ENCODE data around the gene XRCC1.
"Not testable (repeated sequence)": the region's sequence is repeated elsewhere in the genome, so short reads cannot be mapped to it uniquely, and the experiment has no call there.

XRCC1 gene

DNA sequence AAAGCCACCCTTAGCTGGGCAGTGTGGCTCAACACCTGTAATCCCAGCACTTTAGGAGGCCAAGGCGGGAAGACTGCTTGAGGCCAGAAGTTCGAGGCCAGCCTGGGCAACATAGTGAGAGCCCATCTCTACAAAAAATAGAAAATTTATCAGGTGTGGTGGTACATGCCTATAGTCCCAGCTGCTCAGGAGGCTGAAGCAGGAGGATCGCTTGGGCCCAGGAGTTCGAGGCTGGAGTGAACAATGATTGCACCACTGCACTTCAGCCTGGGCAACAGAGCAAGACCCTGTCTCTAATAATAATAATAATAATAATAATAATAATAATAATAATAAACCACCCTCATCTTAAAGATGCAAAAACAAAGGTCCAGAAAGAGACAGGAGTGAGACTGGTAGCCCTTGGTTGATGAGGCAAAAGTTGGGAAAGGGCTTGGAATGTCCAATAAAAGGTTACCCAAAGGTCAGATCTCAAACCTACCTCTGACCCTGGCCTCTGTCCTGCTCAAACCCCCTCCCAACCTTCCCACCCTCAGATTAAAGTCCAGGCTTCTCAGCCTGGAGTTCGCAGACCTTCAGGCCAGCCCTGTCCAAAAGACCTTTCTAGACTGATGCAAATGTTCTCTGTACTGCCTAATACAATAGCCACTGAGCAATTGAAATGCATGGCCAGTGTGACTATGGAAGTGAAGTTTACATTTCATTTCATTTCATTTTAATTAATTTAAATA, 33.2 kb downstream of the XRCC1 start:
- no peak for DNase-seq

GRCh38 chr19:43540381-43540780, 34.9 kb downstream of the XRCC1 start:
- DNase-seq, result no peak

DNA sequence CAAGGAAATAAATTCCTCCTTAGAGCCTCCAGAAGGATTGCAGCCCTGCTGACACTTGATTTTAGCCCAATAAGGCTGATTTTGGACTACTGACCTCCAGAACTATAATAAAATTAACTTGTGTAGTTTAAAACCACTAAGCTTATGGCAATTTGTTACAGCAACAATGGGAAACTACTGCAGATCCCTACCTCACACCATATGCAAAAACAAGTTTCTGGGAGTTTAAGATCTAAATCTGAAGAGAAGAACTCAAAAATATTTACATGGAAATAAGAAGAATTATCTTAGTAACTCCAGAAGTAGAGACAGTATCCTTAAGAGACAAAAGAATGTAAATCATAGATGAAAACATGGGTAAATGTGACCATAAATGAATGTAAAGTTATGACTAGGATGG, 36.4 kb downstream of the XRCC1 start:
- DNase-seq, result no peak

GRCh38 chr19:43534816-43535761, 40.2 kb downstream of the XRCC1 start:
- no peak for DNase-seq

- no peak for DNase-seq
Observed at GRCh38 chr19:43534305-43534815, 41.0 kb downstream of the XRCC1 start.

DNA sequence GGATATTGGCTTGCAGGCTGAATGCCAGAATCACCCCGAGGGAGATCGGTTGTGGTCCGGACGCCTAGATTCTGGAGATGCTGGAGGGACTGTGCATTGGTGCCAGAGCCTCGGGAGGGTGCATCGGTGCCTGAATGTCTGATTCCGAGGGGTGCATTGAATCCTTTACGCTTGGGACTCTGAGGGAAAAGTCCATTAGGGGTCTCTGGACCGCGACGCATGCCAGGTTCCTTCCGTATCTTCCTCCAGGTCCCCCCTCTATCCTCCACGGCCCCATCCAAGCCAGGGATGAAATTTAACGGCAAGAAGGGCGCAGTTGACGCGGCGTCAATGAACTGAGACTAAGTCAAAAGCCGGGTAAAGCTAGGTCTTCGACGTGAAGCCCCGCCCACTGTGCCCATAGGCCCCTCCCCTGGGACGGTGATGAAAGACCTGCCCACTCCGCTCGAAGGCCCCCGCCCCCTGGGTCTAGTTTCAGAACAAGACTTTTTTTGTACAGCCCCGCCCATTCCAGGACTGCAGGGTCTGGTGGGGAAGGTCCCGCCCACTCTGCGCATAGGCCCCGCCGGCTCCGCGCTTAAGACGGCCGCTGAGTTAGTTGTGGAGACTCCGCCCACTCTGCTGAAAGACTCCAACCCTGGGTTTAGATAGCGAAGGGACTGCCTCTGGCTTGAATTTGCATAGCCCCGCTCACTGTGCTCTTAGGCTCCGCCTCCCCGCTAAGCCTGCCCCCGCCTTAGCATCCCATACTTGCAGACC, 41.6 kb downstream of the XRCC1 start:
- DNase-seq, result peak; percentile 80

- peak; percentile 74 for DNase-seq
Observed at GRCh38 chr19:43532962-43533545, 42.3 kb downstream of the XRCC1 start, which contains the start of gene ZNF575. TSS of gene ZNF575 (plus strand) at chr19:43533188. CDS start at chr19:43534423, 1,235 bp downstream.

DNA sequence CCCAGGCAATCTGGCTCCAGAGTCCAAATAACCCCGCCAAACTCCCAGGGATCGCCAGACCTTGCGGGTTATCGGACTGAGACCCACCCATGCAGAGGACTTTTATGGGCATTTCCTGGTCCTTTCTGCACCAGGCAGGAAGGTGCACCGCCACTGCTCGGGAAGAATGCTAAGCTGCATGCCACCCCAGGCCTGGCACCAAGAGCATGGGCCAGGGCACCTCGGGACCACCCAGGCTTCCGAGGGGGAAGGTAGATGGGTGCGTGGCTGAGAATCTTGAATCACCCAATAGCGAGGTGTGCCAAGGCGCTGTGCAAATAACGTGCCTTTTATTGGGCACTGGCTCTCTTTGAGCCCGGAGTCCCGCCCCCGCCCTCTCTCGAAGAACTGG, 42.8 kb downstream of the XRCC1 start:
- DNase-seq, result no peak

GRCh38 chr19:43527860-43528622, 47.3 kb downstream of the XRCC1 start:
- DNase-seq, result no peak

DNA sequence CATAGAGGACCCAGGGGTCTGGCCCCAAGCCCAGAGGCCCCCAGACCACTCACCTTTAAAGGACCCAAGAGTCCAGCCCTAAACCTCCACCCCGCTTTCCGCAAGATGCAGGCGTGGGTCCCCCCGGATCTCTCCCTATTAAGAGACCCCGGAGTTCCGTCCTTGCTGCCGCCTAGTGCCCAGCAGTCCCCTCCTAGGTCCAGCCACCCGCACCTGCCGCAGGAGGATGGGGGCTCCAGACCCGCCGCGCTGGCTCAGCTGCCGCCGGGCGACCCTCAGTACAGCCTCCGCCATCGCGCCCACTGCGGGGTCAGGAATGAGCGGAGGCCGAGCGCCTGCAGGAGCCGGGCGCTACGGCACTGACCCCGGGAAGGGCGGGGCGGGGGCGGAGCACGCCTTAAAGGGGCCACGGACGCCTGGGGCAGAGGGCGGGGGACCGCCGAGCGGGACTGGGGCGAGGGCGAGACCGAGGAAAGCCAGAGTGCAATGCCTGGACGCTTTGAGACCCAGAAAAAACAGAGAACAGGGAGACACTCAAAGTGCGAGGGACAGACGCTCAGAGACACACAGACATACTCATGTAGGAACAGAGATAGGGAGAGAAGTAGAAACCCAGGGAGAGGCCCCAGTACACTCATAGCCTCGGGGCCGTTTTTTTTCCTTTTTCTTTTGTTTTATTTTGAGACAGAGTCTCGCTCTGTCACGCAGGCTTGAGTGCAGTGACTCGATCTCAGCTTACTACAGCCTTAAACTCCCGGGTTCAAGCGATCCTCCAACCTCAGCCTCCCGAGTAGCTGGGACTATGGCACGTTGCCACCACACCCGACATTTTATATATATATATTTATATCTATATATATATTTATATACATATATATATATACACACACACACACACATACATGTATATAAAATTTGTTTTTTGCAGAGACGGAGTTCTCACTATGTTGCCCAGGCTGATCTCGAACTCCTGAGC, 48.2 kb downstream of the XRCC1 start, which contains the start of gene ETHE1:
TSS of gene ETHE1 (minus strand) at position 318 of the 976 bp plus-strand sequence. CDS start at position 294, 24 bp downstream.
- peak; percentile 68 for DNase-seq

DNA sequence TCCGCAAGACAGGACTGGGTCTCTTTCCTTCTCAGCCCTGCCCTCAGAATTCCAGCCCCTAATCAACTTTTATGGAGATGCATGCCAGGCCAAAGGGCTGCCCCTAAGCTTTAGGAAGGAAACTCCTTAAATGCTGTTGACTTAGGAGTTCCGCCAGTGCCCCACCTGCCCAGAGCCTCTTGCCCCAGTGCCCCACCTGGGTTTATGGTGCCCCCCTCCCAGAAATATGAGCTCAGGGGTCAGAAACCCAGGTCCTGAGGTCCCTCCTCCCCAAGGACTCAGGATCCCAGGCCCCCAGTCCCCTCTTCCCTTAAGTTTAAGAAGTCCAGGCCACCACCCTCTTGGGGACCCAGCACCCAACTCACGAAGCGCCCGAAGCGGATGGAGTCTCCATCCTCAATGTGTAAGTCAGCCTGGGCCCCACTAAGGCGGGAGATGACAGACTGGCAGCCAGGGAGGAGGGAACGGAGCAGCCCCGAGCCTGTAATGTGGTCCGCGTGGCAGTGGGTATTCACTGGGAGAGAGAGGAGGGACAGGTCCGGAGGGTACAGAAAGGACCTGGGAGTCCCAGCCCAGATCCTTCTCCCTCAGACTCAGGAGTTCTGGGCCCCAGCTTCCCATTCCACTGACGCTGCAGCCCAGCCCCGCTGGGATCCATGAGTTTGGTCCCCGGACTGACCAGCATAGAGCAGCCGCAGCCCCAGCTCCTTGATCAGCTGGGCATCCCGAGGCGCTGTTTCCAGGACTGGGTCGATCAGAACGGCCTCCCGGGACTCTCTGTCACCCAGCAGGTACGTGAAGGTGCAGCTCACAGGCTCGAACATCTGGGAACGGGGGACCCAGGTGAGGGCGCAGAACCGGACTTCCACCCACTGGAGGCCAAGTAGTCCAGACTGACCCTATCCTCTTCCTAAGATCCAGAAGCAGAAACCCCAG, 49.2 kb downstream of the XRCC1 start:
- DNase-seq, result no peak

DNA sequence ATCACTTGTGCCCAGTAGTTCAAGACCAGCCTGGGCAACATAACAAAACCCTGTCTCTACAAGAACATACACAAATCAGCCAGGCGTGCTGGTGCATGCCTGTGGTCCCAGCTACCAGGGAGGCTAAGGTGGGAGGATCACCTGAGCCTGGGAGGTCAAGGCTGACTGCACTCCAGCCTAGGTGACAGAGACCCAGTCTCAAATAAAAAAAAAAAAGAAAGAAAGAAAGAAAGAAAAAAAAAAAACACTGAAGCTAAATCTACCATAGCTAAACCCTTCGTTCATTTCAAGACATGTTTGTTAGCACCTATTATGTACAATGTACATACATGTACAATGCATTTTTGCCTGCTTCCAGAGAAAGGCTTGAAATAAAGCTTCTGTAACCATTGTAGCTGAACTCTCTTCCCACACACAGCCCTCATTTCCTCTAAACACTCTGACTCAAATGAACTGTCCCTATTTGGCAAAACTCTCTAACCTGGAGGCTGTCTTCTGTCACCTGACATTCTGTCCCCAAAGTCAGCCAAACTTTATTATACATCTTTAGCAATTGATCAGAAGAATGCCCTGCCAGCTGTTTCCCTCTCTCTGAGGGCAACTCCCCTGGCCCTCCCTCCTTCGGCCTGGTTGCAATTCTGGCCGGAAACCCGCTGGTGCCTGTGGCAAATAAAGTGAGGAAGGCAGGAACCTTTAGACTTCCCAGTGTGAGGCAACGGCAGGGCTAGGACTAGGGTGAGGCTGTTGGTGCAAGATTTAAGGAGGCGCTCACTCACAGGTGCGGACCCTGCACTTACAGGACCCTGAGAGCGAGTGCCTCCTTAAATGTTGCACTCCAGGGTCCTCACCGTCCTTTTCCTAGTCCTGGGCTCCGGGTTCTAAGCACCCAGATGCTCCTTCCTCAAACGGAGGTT, 50.1 kb downstream of the XRCC1 start:
- no peak for DNase-seq

DNA sequence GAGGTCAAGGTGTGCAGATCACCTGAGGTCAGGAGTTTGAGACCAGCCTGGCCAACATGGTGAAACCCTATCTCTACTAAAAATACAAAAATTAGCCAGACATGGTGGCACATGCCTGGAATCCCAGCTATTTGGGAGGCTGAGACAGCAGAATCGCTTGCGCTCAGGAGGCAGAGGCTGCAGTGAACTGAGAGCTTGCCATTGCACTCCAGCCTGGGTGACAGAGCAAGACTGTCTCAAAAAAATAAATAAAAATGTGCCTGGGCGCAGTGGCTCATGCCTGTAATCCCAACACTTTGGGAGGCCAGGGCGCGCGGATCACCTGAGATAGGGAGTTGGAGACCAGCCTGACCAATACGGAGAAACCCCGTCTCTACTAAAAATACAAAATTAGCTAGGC, 51.6 kb downstream of the XRCC1 start:
- DNase-seq, result not testable (repeated sequence)

DNA sequence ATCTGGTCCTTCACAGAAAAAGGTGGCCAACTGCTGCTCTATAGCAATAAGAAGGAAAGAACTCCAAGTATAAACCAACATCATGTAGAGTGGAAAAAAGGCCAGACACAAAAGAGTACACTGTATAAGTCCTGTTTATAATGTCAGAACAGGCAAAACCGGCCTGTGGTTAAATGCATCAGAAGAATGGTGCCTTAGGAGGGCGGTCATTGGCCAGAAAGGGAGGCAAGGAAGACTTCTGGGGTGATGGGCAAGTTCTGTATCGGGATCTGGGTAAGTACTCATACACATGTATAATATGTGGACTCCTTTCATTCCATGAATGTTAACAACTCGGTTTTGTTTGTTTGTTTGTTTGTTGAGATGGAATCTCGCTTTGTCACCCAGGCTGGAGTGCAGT, 52.4 kb downstream of the XRCC1 start:
- DNase-seq, result no peak

DNA sequence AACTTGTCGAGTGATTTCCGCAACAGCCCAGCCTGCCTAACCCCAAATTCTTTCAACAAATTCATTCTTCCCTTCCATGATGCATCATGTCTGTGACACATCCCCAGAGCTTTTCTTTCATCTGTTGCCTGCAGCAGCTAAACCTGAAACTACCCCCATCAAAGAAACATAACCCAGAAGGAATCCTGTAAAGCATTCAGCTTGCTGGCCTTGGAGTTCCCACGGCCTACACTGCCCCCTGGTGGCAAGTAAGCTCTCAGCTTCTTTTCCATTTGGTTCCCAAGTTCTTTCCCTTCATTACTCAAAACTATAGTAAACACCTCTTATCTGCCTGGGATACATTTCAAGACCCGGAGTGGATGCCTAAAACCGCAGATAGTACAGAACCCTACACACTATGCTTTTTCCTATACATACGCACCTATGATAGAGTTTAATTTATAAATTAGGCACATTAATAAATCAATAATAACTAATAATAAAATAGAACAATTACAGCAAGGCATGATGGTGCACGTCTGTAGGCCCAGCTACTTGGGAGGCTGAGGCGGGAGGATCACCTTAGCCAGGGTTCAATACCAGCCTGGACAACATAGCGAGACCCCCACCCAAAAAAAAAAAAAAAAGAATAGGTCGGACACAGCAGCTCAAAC, 55.8 kb downstream of the XRCC1 start:
- DNase-seq, result peak; percentile 58

DNA sequence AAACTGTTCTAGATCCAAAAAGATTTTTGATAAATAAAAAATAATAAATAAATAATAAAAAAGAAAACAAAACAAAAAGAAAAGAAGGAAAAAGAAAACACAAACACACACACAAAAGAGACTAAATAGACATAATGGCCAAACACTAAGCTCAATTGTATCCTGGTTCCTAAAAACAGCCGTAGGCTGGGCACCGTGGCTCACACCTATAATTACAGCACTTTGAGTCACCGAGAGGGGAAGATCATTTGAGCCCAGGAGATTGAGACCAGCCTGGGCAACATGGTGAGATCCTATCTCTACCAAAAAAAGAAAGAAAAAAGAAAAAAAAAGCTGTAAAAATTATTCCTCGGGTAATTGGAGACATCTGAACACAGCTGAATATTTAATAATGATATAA, 57.3 kb downstream of the XRCC1 start:
- no peak for DNase-seq

DNA sequence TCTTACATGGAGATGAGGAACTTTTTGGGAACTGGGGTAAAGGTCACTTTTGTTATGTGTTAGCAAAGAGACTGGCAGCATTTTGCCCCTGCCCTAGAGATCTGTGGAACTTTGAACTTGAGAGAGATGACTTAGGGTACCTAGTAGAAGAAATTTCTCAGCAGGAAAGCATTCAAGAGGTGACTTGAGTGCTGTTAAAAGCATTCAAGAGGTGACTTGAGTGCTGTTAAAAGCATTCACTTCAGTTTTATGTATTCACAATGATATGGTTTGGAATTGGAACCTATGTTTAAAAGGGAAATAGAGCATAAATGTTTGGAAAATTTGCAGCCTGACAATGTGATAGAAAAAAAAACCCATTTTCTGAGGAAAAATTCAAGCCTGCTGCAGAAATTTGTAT, 62.9 kb downstream of the XRCC1 start:
- not testable (repeated sequence) for DNase-seq
